ENCODE measurements around the gene NECTIN2.

NECTIN2 gene

DNA sequence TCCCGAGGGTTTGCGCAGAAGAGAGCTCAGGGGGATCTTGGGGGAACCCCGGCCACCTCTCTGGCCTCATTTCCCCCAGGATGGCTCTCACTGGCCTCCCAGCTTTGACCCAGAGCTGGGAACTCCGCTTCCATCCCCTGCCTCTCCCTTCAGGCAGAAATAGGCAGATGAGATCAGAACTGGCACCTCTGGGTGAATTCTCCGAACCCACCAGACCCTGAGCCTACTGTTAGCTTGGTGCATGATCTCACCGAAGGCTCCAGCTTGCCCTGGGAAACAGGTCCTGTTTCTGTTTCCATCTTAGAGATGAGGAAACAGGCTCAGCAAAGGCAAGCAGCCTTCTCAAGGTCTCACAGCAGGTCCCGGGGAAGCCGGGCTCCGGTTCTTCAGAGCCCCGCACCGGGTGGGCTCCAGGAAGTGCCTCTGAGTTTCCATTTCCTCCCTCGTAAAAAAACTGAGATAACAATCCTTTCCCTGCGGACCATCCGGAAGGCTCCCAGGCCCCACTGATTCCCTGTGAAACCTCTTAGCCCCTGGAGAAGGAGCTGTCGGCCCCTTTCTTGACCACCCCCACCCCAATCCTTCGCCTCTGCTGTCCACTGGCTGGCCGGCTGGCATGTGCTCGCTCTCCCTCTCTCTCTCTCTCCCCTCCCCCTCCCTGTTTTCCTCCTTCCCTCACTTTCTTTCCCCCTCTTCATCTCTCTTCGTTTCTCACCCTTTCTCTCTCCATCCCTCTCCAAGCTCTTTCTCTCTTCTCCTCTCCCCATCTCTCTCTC, 2.1 kb downstream of the NECTIN2 start:
- DNase-seq, result peak; percentile 31
- TF ChIP-seq, protein P1, sequence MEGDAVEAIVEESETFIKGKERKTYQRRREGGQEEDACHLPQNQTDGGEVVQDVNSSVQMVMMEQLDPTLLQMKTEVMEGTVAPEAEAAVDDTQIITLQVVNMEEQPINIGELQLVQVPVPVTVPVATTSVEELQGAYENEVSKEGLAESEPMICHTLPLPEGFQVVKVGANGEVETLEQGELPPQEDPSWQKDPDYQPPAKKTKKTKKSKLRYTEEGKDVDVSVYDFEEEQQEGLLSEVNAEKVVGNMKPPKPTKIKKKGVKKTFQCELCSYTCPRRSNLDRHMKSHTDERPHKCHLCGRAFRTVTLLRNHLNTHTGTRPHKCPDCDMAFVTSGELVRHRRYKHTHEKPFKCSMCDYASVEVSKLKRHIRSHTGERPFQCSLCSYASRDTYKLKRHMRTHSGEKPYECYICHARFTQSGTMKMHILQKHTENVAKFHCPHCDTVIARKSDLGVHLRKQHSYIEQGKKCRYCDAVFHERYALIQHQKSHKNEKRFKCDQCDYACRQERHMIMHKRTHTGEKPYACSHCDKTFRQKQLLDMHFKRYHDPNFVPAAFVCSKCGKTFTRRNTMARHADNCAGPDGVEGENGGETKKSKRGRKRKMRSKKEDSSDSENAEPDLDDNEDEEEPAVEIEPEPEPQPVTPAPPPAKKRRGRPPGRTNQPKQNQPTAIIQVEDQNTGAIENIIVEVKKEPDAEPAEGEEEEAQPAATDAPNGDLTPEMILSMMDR (IDR thresholded peaks at IDR 0.05; ENCODE audit: low read depth, low read length), result no peak
- Histone ChIP-seq H3K9me3 (no peaks in the 10 kb centered on the region), H3K36me3 (no peaks in the 10 kb centered on the region), H3K27me3 (peaks cover 9% of the 10 kb centered on the region), H3K4me3 (ENCODE audit: low read depth, low read length) (peak overlapping the region; percentile 71), H3K4me1 (peaks cover 24% of the 10 kb centered on the region)

DNA sequence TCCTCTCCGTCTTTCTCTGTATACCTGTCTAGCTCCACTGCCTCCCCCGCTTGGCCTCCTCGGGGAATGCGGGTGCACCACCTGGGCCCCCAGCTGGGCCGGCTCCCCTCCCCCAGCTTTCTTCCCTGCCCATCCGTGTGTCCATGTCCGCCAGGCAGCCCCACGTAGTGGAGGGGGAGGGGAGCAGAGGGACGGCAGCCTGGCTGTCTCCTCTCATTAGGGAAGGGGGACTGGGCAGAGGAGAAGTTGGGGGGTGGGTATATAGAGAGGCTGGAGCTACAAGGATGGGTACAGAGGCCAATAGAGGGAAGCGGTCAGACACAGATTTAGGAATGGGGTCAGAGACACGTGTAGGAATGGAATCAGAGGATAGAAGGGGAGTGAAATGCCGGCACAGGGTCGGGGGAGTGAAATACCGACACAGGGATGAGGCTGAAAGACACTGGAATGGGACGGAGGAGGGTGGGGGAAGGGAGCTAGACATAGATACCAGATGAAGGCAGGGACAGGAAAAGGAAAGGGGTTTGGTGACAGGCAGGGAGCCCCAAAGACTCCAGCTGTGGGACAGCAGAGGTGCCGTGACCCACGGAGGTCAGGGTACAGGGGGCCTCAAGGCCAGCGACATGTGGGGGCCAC, 2.8 kb downstream of the NECTIN2 start:
- peaks cover 24% of the 10 kb centered on the region for H3K4me1 ChIP-seq
- H3K36me3 ChIP-seq, result no peaks in the 10 kb centered on the region
- peaks cover 9% of the 10 kb centered on the region for H3K27me3 ChIP-seq
- H3K4me3 ChIP-seq (ENCODE audit: low read depth, low read length), result peak overlapping the region; percentile 71
- DNase-seq, result peak; percentile 47
- H3K9me3 ChIP-seq, result no peaks in the 10 kb centered on the region
- TF ChIP-seq, protein P1 (IDR thresholded peaks at IDR 0.05; ENCODE audit: low read depth, low read length), result no peak

DNA sequence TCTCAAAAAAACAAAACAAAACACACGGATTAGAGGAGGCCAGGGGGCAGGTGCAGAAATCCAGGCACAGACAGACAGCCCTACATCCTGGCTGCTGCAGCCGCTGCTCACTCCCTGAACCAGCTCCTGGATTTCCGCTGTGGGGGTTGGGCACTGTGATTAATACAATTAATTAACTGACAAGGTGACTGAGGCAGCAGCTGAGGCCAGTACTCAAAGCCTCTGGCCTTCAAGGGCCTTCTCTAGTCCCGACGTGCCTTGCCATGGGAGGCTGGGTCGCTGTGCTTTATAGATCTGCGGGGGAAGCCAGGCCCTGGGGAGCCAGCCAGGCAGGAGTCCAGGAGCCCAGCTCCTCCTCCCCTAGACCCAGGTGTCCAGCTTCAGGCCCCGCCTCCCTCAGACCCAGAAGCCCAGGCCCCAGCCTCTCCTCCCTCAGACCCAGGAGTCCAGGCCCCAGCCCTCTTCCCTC, 4.6 kb downstream of the NECTIN2 start:
- H3K27me3 ChIP-seq, result peaks cover 9% of the 10 kb centered on the region
- peak; percentile 69 for DNase-seq
- TF ChIP-seq, protein P1 (IDR thresholded peaks at IDR 0.05; ENCODE audit: low read depth, low read length), result no peak
- H3K9me3 ChIP-seq, result no peaks in the 10 kb centered on the region
- no peaks in the 10 kb centered on the region for H3K36me3 ChIP-seq
- no peak overlapping the region for H3K4me3 ChIP-seq (ENCODE audit: low read depth, low read length)
- H3K4me1 ChIP-seq, result peaks cover 24% of the 10 kb centered on the region

DNA sequence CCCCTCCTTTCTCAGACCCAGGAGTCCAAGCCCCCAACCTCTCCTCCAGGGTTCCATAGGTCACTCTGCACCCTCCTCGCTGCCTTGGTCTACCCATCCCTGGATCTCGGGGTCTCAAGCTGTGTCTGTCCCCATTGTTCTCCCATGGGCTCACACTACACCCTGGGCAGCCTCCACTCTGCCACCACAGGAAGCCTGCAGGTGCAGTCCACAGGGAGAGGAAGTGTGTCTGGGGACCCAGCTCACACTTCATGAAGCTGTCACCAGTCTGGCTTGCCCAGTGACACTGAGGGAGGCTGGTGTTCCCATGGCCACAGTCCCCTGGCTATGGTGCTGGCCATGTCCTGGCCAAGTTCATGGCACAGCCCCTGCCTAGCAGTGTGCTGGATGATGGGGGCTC, 5.3 kb downstream of the NECTIN2 start:
- DNase-seq, result no peak
- peaks cover 9% of the 10 kb centered on the region for H3K27me3 ChIP-seq
- H3K4me3 ChIP-seq (ENCODE audit: low read depth, low read length), result no peak overlapping the region
- H3K36me3 ChIP-seq, result no peaks in the 10 kb centered on the region
- H3K4me1 ChIP-seq, result peaks cover 24% of the 10 kb centered on the region
- TF ChIP-seq, protein P1 (IDR thresholded peaks at IDR 0.05; ENCODE audit: low read depth, low read length), result no peak
- H3K9me3 ChIP-seq, result no peaks in the 10 kb centered on the region

DNA sequence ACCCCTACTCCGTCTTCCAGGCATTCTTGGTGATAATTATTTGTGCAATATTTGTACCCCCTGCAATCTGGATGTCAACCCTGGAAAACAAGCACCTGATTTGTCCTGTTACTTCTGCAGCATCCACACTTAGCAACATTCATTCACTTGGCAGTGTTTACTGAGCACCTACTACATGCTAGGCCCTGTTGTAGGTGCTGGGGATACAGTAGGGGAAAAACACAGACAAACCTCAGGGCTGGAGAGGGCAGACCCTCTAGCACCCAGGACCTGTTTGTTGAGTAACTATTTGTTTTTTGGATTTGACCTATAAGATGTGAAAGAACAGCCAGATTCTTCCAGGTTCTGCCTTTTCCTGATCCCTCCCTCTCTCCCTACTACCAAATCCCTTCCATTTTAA, 9.5 kb downstream of the NECTIN2 start:
- Histone ChIP-seq H3K36me3 (no peaks in the 10 kb centered on the region), H3K4me3 (ENCODE audit: low read depth, low read length) (no peak overlapping the region), H3K4me1 (peaks cover 10% of the 10 kb centered on the region), H3K27me3 (no peaks in the 10 kb centered on the region), H3K9me3 (no peaks in the 10 kb centered on the region)
- DNase-seq, result no peak
- TF ChIP-seq, protein P1 (IDR thresholded peaks at IDR 0.05; ENCODE audit: low read depth, low read length), result no peak

All from BE2C (cell line).